SIG-M5 treated with dmso at 0.1 percent for 504 hours (cell line): ENCODE results near the gene ZFYVE1.

ENCODE experiments used
- DNase-seq: peaks from one replicate; lab custom pipeline; 2025; ENCODE audit not compliant: unreplicated experiment; lab: John Stamatoyannopoulos, UW

Gene ZFYVE1

GRCh38 chr14:72925171-72925759 lies 101.6 kb downstream of the ZFYVE1 start:
- no peak for DNase-seq

GRCh38 chr14:72924337-72924736 lies 102.6 kb downstream of the ZFYVE1 start:
- peak; percentile 77 for DNase-seq

- DNase-seq: no peak
Observed at GRCh38 chr14:72921396-72921795, 105.5 kb downstream of the ZFYVE1 start.

- no peak for DNase-seq
Observed at GRCh38 chr14:72920008-72920407, 106.9 kb downstream of the ZFYVE1 start.
